NCI-H82 treated with DMSO at 0.1 percent for 48 hours (cell line): ENCODE measurements around the gene PARP16.
A peak's percentile ranks its signal among the peaks of the same experiment; 100 is the strongest.

Experiments used
- DNase-seq: peaks from one replicate; lab custom pipeline; 2025; ENCODE audit not compliant: unreplicated experiment; lab: John Stamatoyannopoulos, UW

The PARP16 gene

GRCh38 chr15:65312400-65312916 lies 25.8 kb upstream of the PARP16 start:
- no peak for DNase-seq

GRCh38 chr15:65311760-65312159 lies 25.1 kb upstream of the PARP16 start:
- DNase-seq: no peak

- DNase-seq: no peak
Measured at GRCh38 chr15:65310431-65311137, 23.9 kb upstream of the PARP16 start.

- DNase-seq: no peak
Measured at GRCh38 chr15:65309882-65310418, 23.3 kb upstream of the PARP16 start.

GRCh38 chr15:65307978-65308377 lies 21.3 kb upstream of the PARP16 start:
- DNase-seq: no peak

- DNase-seq: peak; percentile 47
Measured at GRCh38 chr15:65306551-65306950, 19.9 kb upstream of the PARP16 start.

- no peak for DNase-seq
Measured at GRCh38 chr15:65305776-65306175, 19.1 kb upstream of the PARP16 start.

- no peak for DNase-seq
Measured at GRCh38 chr15:65305150-65305758, 18.6 kb upstream of the PARP16 start.

GRCh38 chr15:65304381-65305149 lies 17.9 kb upstream of the PARP16 start, which contains the start of gene RNU5B-1:
Gene RNU5B-1 (plus strand): TSS chr15:65304677.
- peak; percentile 96 for DNase-seq

- DNase-seq: peak; percentile 21
Measured at GRCh38 chr15:65303687-65304380, 17.2 kb upstream of the PARP16 start.

GRCh38 chr15:65302061-65302460 lies 15.4 kb upstream of the PARP16 start:
- DNase-seq: no peak

GRCh38 chr15:65300924-65301441 lies 14.3 kb upstream of the PARP16 start:
- no peak for DNase-seq

- no peak for DNase-seq
Measured at GRCh38 chr15:65298731-65299130, 12.0 kb upstream of the PARP16 start.

- no peak for DNase-seq
Measured at GRCh38 chr15:65292938-65293518, 6.3 kb upstream of the PARP16 start.

- DNase-seq: no peak
Measured at GRCh38 chr15:65290228-65290627, 3.5 kb upstream of the PARP16 start.

- no peak for DNase-seq
Measured at GRCh38 chr15:65289261-65289854, 2.7 kb upstream of the PARP16 start.

- DNase-seq: no peak
Measured at GRCh38 chr15:65287520-65287855, 805 bp upstream of the PARP16 start.

GRCh38 chr15:65286069-65286703 lies 497 bp downstream of the PARP16 start:
- DNase-seq: no peak

GRCh38 chr15:65285291-65286068 lies 1.2 kb downstream of the PARP16 start:
- DNase-seq: no peak
